OCI-LY7 (cell line): Measurements from ENCODE around the gene DPPA2. TPM values are rescaled to one million over a fixed set of nuclear protein-coding genes. Genes with fewer than 3 reads are reported as not detected.
"Not testable (repeated sequence)": the region's sequence is repeated elsewhere in the genome, so short reads cannot be mapped to it uniquely, and the experiment has no call there.

ENCODE experiments used
- BruUV-seq: library from RNA; stranded (reverse); fragments of 400-500 nt; replicated peaks from 2 replicates; lab custom pipeline; 2021; lab: Mats Ljungman, UMichigan
- CTCF ChIA-PET: fragments of 300-600 bp; sonication (Branson Sonifier 250); formaldehyde crosslinking; loops from one replicate; lab custom pipeline; 2022; ENCODE audit warnings: antibody characterized with exemption; ENCODE audit not compliant: unreplicated experiment; lab: Charles Lee
- POLR2A ChIA-PET: fragments of 300-600 bp; sonication (Branson Sonifier 250); formaldehyde crosslinking; loops from one replicate; lab custom pipeline; 2022; ENCODE audit warnings: antibody characterized with exemption; lab: Charles Lee
- DNase-seq: peaks from one replicate; pipeline ENCODE4 v3.0.0-alpha.2; 2015; ENCODE audit warnings: low spot score
- H2AFZ ChIP-seq: fragments of 200-600 bp; sonication (generic), shearing (Covaris generic); 2 replicates; pipeline ENCODE4 v1.6.1; 2014; ENCODE audit warnings: mild to moderate bottlenecking, antibody characterized with exemption, low read length, moderate library complexity
- H3K27ac ChIP-seq: fragments of 200-600 bp; sonication (generic); 2 replicates; pipeline ENCODE4 v1.5.1; 2014; ENCODE audit warnings: mixed run types, low read depth, mild to moderate bottlenecking, moderate library complexity, low read length, inconsistent platforms; ENCODE audit not compliant: poor library complexity, severe bottlenecking
- H3K36me3 ChIP-seq: fragments of 200-600 bp; sonication (generic); 2 replicates; pipeline ENCODE4 v1.6.1; 2014; ENCODE audit warnings: mild to moderate bottlenecking, antibody characterized with exemption, low read length, moderate library complexity, mixed read lengths; ENCODE audit not compliant: insufficient read depth
- H3K4me1 ChIP-seq: fragments of 200-600 bp; sonication (generic); 2 replicates; pipeline ENCODE4 v1.5.1; 2014; ENCODE audit warnings: mild to moderate bottlenecking, low read length; ENCODE audit not compliant: insufficient read depth, poor library complexity, severe bottlenecking
- H3K4me2 ChIP-seq: fragments of 200-600 bp; sonication (generic); 2 replicates; pipeline ENCODE4 v1.6.1; 2014; ENCODE audit warnings: mild to moderate bottlenecking, low read length
- H3K4me3 ChIP-seq: fragments of 200-600 bp; sonication (generic); 2 replicates; pipeline ENCODE4 v1.5.1; 2014; ENCODE audit warnings: mild to moderate bottlenecking, low read depth, low read length; ENCODE audit not compliant: poor library complexity, severe bottlenecking
- H3K79me2 ChIP-seq: fragments of 200-600 bp; sonication (generic); 2 replicates; pipeline ENCODE4 v1.6.1; 2016; ENCODE audit warnings: low read depth, mild to moderate bottlenecking, low read length, moderate library complexity, mixed read lengths; ENCODE audit not compliant: insufficient read depth
- H3K9me2 ChIP-seq: fragments of 200-600 bp; sonication (generic); 2 replicates; pipeline ENCODE4 v1.6.1; 2016; ENCODE audit warnings: mild to moderate bottlenecking, low read length, mixed read lengths; ENCODE audit not compliant: insufficient read depth
- H3K9me3 ChIP-seq: fragments of 200-600 bp; sonication (generic); 2 replicates; pipeline ENCODE4 v1.6.1; 2014; ENCODE audit warnings: mild to moderate bottlenecking, mixed run types, low read length, mixed read lengths
- H4K20me1 ChIP-seq: fragments of 200-600 bp; sonication (generic); 2 replicates; pipeline ENCODE4 v1.6.1; 2014; ENCODE audit warnings: mild to moderate bottlenecking, antibody characterized with exemption, low read length, moderate library complexity, mixed read lengths; ENCODE audit not compliant: insufficient read depth
- CTCF ChIP-seq: fragments of 200-600 bp; sonication (generic); conservative IDR thresholded peaks from 2 replicates; pipeline ENCODE4 v1.5.1; 2014; ENCODE audit warnings: mild to moderate bottlenecking, antibody characterized with exemption, low read length, moderate library complexity, mixed read lengths
- EZH2phosphoT487 ChIP-seq: fragments of 200-600 bp; sonication (generic); IDR thresholded peaks from 2 replicates; pipeline ENCODE4 v1.6.1; 2018; ENCODE audit warnings: low read depth, borderline replicate concordance, mild to moderate bottlenecking, mixed run types, antibody characterized with exemption, low read length, moderate library complexity, mixed read lengths
- intact Hi-C: fragments of 100-400 bp; cut with micrococcal nuclease; formaldehyde crosslinking; loops from one replicate; pipeline ENCODE4 v1.10.0; 2022; ENCODE audit not compliant: unreplicated experiment
- total RNA-seq, 2 experiments: library from RNA; depleted of rRNA in 1 of 2; stranded (reverse); fragments of >200 nt in 1 of 2; shearing (Covaris generic) in 1 of 2; gene quantifications; 2 replicates each; pipeline ENCODE4 v1.2.3, GENCODE V29; 2014 to 2022

DPPA2 gene
- total RNA-seq, 2 experiments from 2014 or later, result not detected

DNA sequence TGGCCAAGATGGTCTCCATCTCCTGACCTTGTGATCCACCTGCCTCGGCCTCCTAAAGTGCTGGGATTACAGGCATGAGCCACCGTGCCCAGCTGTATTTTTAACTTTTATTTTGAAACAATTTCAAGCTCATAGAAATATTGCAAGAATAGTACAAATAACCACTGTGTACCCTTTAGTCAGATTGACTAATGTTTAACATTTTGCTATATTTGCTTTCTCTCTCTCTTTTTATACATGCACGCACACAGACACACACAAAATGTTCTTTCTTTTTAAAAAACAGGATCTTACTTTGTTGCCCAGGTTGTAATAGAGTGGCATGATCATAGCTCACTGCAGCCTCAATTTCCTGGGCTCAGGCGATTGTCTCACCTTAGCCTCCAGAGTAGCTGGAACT, 46.5 kb upstream of the DPPA2 start:
- no TSS peak for BruUV-seq
- Histone ChIP-seq H3K36me3 (no peaks in the 10 kb centered on the region), H2AFZ (no peak overlapping the region), H3K9me3 (no peaks in the 10 kb centered on the region), H3K4me3 (no peak overlapping the region), H3K79me2 (no peaks in the 10 kb centered on the region), H3K27ac (no peak overlapping the region), H3K9me2 (no peaks in the 10 kb centered on the region), H4K20me1 (no peaks in the 10 kb centered on the region), H3K4me1 (no peaks in the 10 kb centered on the region), H3K4me2 (no peak overlapping the region)
- no peak for DNase-seq
- TF ChIP-seq CTCF (no peak), EZH2phosphoT487 (no peak)
- intact Hi-C loops, result no loop called here
- POLR2A ChIA-PET, result interaction anchor here (0.8 to 1.2 kb wide), 2 partner anchors 8 to 20 kb away, joined by 3 read pairs; no protein-coding TSS in a partner anchor
- CTCF ChIA-PET, result no interaction called here

GRCh38 chr3:109358809-109359208, 42.5 kb upstream of the DPPA2 start:
- H3K27ac ChIP-seq, H3K79me2 ChIP-seq, DNase-seq, BruUV-seq, H3K9me2 ChIP-seq, intact Hi-C loops, H3K36me3 ChIP-seq, H3K9me3 ChIP-seq, POLR2A ChIA-PET, H3K4me2 ChIP-seq, H4K20me1 ChIP-seq, H2AFZ ChIP-seq, H3K4me1 ChIP-seq, CTCF ChIA-PET, H3K4me3 ChIP-seq: not testable (repeated sequence)

- Histone ChIP-seq H4K20me1 (no peaks in the 10 kb centered on the region), H3K9me2 (no peaks in the 10 kb centered on the region), H3K4me3 (no peak overlapping the region), H3K36me3 (no peaks in the 10 kb centered on the region), H3K79me2 (no peaks in the 10 kb centered on the region), H2AFZ (no peak overlapping the region), H3K4me1 (no peaks in the 10 kb centered on the region), H3K4me2 (no peak overlapping the region), H3K27ac (no peak overlapping the region), H3K9me3 (no peaks in the 10 kb centered on the region)
- ChIA-PET POLR2A (interaction anchor here (0.6 kb wide), 1 partner anchor 174 kb away, joined by 3 read pairs; no protein-coding TSS in a partner anchor), CTCF (no interaction called here)
- DNase-seq, result no peak
- intact Hi-C loops, result no loop called here
- no peak for TF ChIP-seq CTCF
- no peak for TF ChIP-seq EZH2phosphoT487
- BruUV-seq, result no TSS peak
These were observed 40.3 kb upstream of the DPPA2 start for GRCh38 chr3:109356442-109357155.
